ENCODE measurements around the gene EMC10.

DNA sequence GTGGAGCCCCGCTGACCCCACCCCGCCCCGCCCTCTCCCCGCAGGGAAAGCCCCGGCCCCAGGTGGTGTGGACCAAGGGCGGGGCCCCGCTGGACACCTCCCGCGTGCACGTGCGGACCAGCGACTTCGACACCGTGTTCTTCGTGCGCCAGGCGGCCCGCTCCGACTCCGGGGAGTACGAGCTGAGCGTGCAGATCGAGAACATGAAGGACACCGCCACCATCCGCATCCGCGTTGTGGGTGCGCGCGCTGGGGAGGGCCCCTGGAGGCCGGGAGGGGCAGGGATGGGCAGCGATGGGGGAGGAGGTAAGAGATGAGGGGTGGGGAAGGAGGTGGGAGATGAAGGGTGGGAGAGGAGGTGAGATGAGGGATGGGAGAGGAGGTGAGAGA is 17.2 kb upstream of the EMC10 start:
- TF ChIP-seq, protein P1, sequence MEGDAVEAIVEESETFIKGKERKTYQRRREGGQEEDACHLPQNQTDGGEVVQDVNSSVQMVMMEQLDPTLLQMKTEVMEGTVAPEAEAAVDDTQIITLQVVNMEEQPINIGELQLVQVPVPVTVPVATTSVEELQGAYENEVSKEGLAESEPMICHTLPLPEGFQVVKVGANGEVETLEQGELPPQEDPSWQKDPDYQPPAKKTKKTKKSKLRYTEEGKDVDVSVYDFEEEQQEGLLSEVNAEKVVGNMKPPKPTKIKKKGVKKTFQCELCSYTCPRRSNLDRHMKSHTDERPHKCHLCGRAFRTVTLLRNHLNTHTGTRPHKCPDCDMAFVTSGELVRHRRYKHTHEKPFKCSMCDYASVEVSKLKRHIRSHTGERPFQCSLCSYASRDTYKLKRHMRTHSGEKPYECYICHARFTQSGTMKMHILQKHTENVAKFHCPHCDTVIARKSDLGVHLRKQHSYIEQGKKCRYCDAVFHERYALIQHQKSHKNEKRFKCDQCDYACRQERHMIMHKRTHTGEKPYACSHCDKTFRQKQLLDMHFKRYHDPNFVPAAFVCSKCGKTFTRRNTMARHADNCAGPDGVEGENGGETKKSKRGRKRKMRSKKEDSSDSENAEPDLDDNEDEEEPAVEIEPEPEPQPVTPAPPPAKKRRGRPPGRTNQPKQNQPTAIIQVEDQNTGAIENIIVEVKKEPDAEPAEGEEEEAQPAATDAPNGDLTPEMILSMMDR (conservative IDR thresholded peaks at IDR 0.05) = no peak
- no peak for TF ChIP-seq ZFX (IDR thresholded peaks at IDR 0.05)
